Skeletal muscle tissue (tissue), 4 donors: ENCODE data around the gene GRM7. TPM values are rescaled to one million over a fixed set of nuclear protein-coding genes. Genes with fewer than 3 reads are reported as not detected.

Experiments used
- H3K27ac ChIP-seq: one replicate; pipeline ENCODE4 v1.7.0; 2013; ENCODE audit warnings: mild to moderate bottlenecking, low read depth, low read length, inconsistent platforms
- H3K27me3 ChIP-seq, 3 donors: one replicate each; pipeline ENCODE4 v1.7.0; 2013; ENCODE audit warnings: low read length in 3 of 3; ENCODE audit not compliant: control insufficient read depth in 3 of 3, insufficient read depth in 3 of 3
- H3K36me3 ChIP-seq, 3 donors: one replicate each; pipeline ENCODE4 v1.7.0; 2013; ENCODE audit warnings: low read length in 3 of 3; ENCODE audit not compliant: control insufficient read depth in 3 of 3, insufficient read depth in 3 of 3
- H3K4me1 ChIP-seq, 3 donors: one replicate each; pipeline ENCODE4 v1.7.0; 2013; ENCODE audit warnings: low read length in 3 of 3, mild to moderate bottlenecking in 3 of 3; ENCODE audit not compliant: control insufficient read depth in 3 of 3, insufficient read depth in 3 of 3
- H3K4me3 ChIP-seq, 3 donors: one replicate each; pipeline ENCODE4 v1.7.0; 2013; ENCODE audit warnings: low read length in 3 of 3
- H3K9ac ChIP-seq, 3 donors: one replicate each; pipeline ENCODE4 v1.7.0; 2013; ENCODE audit warnings: low read length in 3 of 3, mild to moderate bottlenecking in 3 of 3, moderate library complexity in 2 of 3, low read depth in 1 of 3
- H3K9me3 ChIP-seq, 3 donors: one replicate each; pipeline ENCODE4 v1.7.0; 2013; ENCODE audit warnings: low read length in 3 of 3; ENCODE audit not compliant: control insufficient read depth in 3 of 3
- total RNA-seq: library from RNA; depleted of rRNA; stranded (reverse); fragments of >200 nt; gene quantifications from one replicate; pipeline ENCODE4 v1.2.3, GENCODE V29; 2014
- donor health status: Osteomylitis.

GRM7 gene
- total RNA-seq, 1 donor from 2014 or later, result 1.0 TPM

DNA sequence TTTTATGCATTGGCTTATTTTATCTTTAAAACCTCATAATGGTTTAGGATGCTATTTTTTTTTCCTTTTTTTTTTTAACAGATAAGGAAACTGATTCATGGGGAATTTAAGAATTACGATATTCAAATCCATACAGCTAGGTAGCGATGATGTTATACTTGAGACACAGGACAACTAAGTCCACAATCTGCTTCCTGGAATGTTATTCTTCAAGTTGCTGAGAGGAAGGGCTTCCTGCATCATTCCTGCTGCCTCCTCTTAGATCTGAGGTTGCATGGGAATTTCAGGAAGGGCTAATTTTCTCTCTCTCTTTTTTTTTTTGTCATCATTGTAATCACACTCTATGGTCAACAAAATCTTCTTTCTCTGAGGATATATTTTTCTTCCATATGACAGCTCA is 595.5 kb downstream of the GRM7 start:
- Histone ChIP-seq H3K9ac (no peak overlapping the region), H3K4me1 (no peaks in the 10 kb centered on the region), H3K36me3 (no peaks in the 10 kb centered on the region), H3K27me3 (no peaks in the 10 kb centered on the region), H3K27ac (no peak overlapping the region), H3K9me3 (no peaks in the 10 kb centered on the region), H3K4me3 (no peak overlapping the region)

- H3K4me3 ChIP-seq, result no peak overlapping the region
Measured at GRCh38 chr3:7461202-7461825, 600.4 kb downstream of the GRM7 start.

DNA sequence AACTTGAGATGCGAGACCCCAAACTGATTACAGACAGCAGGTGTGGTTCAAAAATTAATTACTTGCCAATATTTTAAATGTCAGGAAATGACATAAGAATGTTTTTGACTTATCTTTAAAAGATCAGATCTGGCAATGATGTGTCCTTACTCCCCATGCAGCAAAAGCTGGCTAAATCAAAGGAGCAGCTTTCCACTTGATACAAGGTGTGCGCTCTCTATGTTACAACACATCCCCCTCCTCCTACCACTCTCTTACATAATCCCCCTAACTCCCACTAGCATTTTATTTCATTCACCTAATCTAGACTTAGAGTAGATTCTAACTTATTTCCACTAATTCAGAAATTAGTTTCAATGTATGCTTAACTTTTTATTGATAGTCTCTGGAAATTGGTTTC is 609.0 kb downstream of the GRM7 start:
- no peak overlapping the region for H3K27ac ChIP-seq
- H3K9me3 ChIP-seq, result no peaks in the 10 kb centered on the region
- H3K9ac ChIP-seq, result no peak overlapping the region
- no peaks in the 10 kb centered on the region for H3K36me3 ChIP-seq
- no peaks in the 10 kb centered on the region for H3K4me1 ChIP-seq
- H3K27me3 ChIP-seq, result no peaks in the 10 kb centered on the region
- H3K4me3 ChIP-seq, result no peak overlapping the region

More at GRCh38 chr3:7461202-7461825, 600.4 kb downstream of the GRM7 start:
- no peaks in the 10 kb centered on the region for H3K4me1 ChIP-seq
- no peak overlapping the region for H3K9ac ChIP-seq
- H3K27me3 ChIP-seq, result no peaks in the 10 kb centered on the region
- no peaks in the 10 kb centered on the region for H3K9me3 ChIP-seq
- H3K27ac ChIP-seq, result no peak overlapping the region
- no peaks in the 10 kb centered on the region for H3K36me3 ChIP-seq

GRCh38 chr3:7484636-7485035 is 623.7 kb downstream of the GRM7 start:
- Histone ChIP-seq H3K36me3 (no peaks in the 10 kb centered on the region), H3K27me3 (no peaks in the 10 kb centered on the region), H3K4me3 (no peak overlapping the region)

DNA sequence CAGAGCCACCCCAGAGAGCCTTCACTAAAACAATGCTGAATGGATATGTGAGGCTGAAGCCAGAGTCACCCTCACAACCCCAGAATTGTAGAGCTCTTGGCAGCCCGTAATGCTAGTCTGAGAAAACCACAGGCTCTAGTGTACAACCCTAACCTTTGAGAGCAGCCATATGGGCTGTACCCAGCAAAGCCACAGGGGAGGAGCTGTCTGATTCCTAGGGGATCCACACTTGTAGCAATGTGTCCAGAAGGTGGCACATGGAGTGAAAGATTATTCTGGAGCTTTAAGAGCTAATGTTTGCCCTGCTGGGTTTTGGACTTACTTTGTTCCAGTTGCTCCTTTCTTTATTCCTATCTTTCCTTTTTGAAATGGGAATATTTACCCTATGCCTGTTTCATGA is 626.8 kb downstream of the GRM7 start:
- no peaks in the 10 kb centered on the region for H3K9me3 ChIP-seq
- no peaks in the 10 kb centered on the region for H3K27me3 ChIP-seq
- H3K36me3 ChIP-seq, result no peaks in the 10 kb centered on the region
- H3K4me3 ChIP-seq, result no peak overlapping the region
- H3K27ac ChIP-seq, result no peak overlapping the region
- no peaks in the 10 kb centered on the region for H3K4me1 ChIP-seq
- H3K9ac ChIP-seq, result no peak overlapping the region

More at GRCh38 chr3:7484636-7485035, 623.7 kb downstream of the GRM7 start:
- no peaks in the 10 kb centered on the region for H3K4me1 ChIP-seq
- no peak overlapping the region for H3K27ac ChIP-seq
- no peaks in the 10 kb centered on the region for H3K9me3 ChIP-seq
- no peak overlapping the region for H3K9ac ChIP-seq

DNA sequence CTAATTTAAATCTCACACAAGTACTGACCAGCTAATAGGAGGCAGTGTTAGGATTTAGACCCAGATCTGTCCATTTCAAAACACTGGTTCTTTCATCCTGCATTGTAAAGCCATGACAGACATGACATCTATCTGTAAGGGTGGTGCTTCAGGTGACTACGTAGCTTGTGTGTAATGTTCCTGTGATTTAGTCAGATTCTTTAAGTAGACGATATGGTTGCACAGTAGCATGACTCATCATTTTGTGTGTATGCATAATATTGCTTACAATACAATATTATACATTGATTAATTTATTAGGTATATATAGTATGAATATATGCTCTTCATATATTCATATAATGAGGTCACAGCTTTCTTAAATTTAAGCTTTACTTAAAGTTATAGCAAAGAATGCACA is 628.5 kb downstream of the GRM7 start:
- no peaks in the 10 kb centered on the region for H3K4me1 ChIP-seq
- no peak overlapping the region for H3K27ac ChIP-seq
- H3K9ac ChIP-seq, result no peak overlapping the region
- no peaks in the 10 kb centered on the region for H3K27me3 ChIP-seq
- H3K36me3 ChIP-seq, result no peaks in the 10 kb centered on the region
- H3K4me3 ChIP-seq, result no peak overlapping the region
- H3K9me3 ChIP-seq, result no peaks in the 10 kb centered on the region

DNA sequence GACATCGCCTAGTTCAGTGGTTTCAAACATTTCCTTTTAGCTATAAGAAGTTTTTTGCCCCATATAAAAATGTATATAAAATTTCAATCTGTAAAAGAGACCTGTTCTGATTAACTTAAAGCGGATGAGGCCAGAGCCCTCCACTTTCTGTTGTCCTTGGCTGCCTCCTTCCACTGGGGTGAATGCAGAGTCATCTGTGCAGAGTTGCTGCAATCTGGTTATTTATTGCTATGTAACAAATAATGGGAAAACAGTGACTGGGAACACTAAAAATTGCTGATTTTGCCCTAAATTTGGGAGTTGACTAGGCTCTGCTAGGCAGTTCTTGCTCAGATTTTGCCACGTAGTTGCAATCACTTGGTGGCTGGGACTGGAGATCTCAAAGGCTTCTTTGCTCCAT is 637.8 kb downstream of the GRM7 start:
- Histone ChIP-seq H3K27ac (no peak overlapping the region), H3K4me1 (no peaks in the 10 kb centered on the region), H3K4me3 (no peak overlapping the region), H3K9me3 (peaks cover 0 to 2% (median 0%) of the 10 kb centered on the region in 3 donors), H3K27me3 (no peaks in the 10 kb centered on the region), H3K36me3 (no peaks in the 10 kb centered on the region), H3K9ac (no peak overlapping the region)

DNA sequence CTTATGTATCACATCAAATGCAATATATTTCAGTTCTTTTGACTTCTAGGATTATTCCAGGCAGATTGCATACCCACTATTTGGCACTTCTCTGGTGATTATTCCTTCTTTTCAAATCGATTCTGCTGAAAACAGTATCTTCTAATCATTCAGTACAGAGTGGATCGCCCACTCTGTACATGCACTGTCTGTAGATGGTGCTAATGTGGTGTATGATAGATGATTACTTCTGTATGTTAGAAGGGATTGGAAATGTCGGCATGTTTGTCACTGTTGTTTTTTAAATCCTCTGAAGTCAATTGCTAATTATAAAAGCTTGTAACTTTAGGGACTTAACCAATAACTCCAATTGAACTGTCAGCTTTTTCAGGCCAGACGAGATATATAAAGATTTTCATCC is 642.5 kb downstream of the GRM7 start:
- Histone ChIP-seq H3K4me3 (no peak overlapping the region), H3K36me3 (no peaks in the 10 kb centered on the region), H3K9me3 (peaks cover 0 to 2% (median 0%) of the 10 kb centered on the region in 3 donors), H3K27ac (no peak overlapping the region), H3K9ac (no peak overlapping the region), H3K4me1 (no peaks in the 10 kb centered on the region), H3K27me3 (no peaks in the 10 kb centered on the region)

DNA sequence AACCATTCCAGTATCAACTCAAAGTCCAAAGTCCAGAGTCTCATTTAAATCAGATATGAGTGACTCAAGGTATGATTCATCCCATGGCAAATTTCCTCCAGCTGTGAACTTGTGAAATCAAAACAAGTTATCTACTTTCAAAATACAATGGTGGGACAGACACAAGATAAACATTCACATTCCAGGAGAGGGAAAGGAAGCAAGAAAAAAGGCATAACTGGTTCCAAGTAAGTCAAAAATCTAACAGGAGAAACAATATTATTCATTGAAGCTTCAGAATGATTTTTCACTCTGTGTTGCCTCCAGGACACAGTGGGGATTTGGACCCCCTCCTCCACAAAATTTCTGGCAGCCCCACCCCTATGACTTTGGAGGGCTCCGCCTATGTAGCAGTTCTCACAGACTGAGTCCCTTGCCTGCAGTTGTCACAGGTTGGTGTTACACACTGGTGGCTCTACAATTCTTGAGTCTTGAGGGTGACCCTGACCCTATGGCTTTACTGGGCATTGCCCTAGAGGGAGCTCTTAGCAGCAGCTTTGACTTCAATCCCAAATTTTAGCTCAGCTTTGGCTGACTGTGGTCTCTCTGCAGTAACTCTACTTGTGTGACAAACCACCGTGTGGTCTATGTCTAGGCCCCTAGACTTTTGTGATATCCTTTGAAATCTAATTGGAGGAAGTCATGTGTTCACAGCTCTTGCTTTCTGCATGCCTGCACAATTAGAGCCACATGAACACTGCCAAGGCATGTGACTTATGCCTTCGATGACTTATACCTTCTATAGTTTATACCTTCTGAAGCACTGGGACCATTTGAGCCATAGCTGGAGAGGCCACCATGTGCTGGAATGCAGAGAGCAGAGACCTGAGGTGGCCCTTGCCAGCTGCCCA is 644.2 kb downstream of the GRM7 start:
- H3K27ac ChIP-seq, result no peak overlapping the region
- H3K9ac ChIP-seq, result no peak overlapping the region
- H3K9me3 ChIP-seq, result peaks cover 0 to 2% (median 0%) of the 10 kb centered on the region in 3 donors
- no peak overlapping the region for H3K4me3 ChIP-seq
- no peaks in the 10 kb centered on the region for H3K36me3 ChIP-seq
- no peaks in the 10 kb centered on the region for H3K27me3 ChIP-seq
- H3K4me1 ChIP-seq, result no peaks in the 10 kb centered on the region

- H3K36me3 ChIP-seq, result no peaks in the 10 kb centered on the region
Measured at GRCh38 chr3:7506606-7507180, 645.8 kb downstream of the GRM7 start.

More at GRCh38 chr3:7506606-7507180, 645.8 kb downstream of the GRM7 start:
- Histone ChIP-seq H3K4me1 (no peaks in the 10 kb centered on the region), H3K27ac (no peak overlapping the region), H3K9ac (no peak overlapping the region), H3K9me3 (peaks cover 0 to 2% (median 0%) of the 10 kb centered on the region in 3 donors), H3K4me3 (no peak overlapping the region), H3K27me3 (no peaks in the 10 kb centered on the region)
